GM12891 (cell line): ENCODE data around the gene PITPNB.

Experiments used
- DNase-seq: peaks from one replicate; pipeline ENCODE4 v3.0.0; 2011; ENCODE audit warnings: low spot score; ENCODE audit not compliant: insufficient read length
- FAIRE-seq: peaks from 2 replicates; lab custom pipeline; 2011; peaks lifted over from hg19 to GRCh38; lab: Jason Lieb, UNC
- PAX5 ChIP-seq: IDR thresholded peaks from 2 replicates; pipeline ENCODE4 v1.6.1; 2011; ENCODE audit warnings: low read length, moderate library complexity, mild to moderate bottlenecking; ENCODE audit not compliant: insufficient read depth, severe bottlenecking
- POLR2A ChIP-seq: IDR thresholded peaks from 2 replicates; pipeline ENCODE4 v1.6.1; 2011; ENCODE audit warnings: low read depth, low read length, control low read depth
- POLR2AphosphoS5 ChIP-seq: IDR thresholded peaks from 2 replicates; pipeline ENCODE4 v1.6.1; 2011; ENCODE audit warnings: low read depth, low read length, control low read depth
- POU2F2 ChIP-seq: IDR thresholded peaks from 2 replicates; pipeline ENCODE4 v1.6.1; 2011; ENCODE audit warnings: low read depth, mild to moderate bottlenecking, control low read depth, low read length, moderate library complexity
- SPI1 ChIP-seq: IDR thresholded peaks from 2 replicates; pipeline ENCODE4 v1.6.1; 2011; ENCODE audit warnings: low read depth, low read length, control low read depth
- TAF1 ChIP-seq: IDR thresholded peaks from 2 replicates; pipeline ENCODE4 v1.6.1; 2011; ENCODE audit warnings: low read depth, low read length, control low read depth

The PITPNB gene

GRCh38 chr22:27925331-27925730 is 6.3 kb upstream of the PITPNB start:
- TF ChIP-seq SPI1 = no peak
- no peak for TF ChIP-seq POLR2AphosphoS5
- no peak for TF ChIP-seq POLR2A
- no peak for TF ChIP-seq POU2F2
- TF ChIP-seq PAX5 = no peak
- no peak for TF ChIP-seq TAF1
- peak; percentile 35 for FAIRE-seq
- no peak for DNase-seq

- DNase-seq (no peak), FAIRE-seq (peak; percentile 60)
- TF ChIP-seq POLR2A = no peak
- no peak for TF ChIP-seq TAF1
- peak; percentile 7; the same call in 1 of the 2 replicates for TF ChIP-seq SPI1
Measured at GRCh38 chr22:27919942-27920755, 1.1 kb upstream of the PITPNB start.

GRCh38 chr22:27918341-27919221 is 475 bp downstream of the PITPNB start:
- TF ChIP-seq TAF1 (no peak; the same call in 1 of the 2 replicates), POLR2AphosphoS5 (0 out of 2 replicates have a peak, but pooled peaks have one; percentile 19), PAX5 (no peak), SPI1 (no peak), POU2F2 (no peak; the same call in 1 of the 2 replicates), POLR2A (peak; percentile 71; the same call in 1 of the 2 replicates)
- FAIRE-seq (peak; percentile 9), DNase-seq (peak; percentile 25)

- DNase-seq (no peak), FAIRE-seq (no peak)
- TF ChIP-seq TAF1 = no peak
- TF ChIP-seq POLR2A = no peak
- no peak for TF ChIP-seq PAX5
- no peak for TF ChIP-seq POLR2AphosphoS5
- no peak for TF ChIP-seq SPI1
- TF ChIP-seq POU2F2 = no peak
Measured at GRCh38 chr22:27915986-27916385, 3.1 kb downstream of the PITPNB start.

- TF ChIP-seq SPI1 = peak; percentile 73
- no peak for TF ChIP-seq POU2F2
- DNase-seq (no peak), FAIRE-seq (no peak)
Measured at GRCh38 chr22:27913162-27913741, 5.8 kb downstream of the PITPNB start.

GRCh38 chr22:27912101-27912500 is 7.0 kb downstream of the PITPNB start:
- DNase-seq = no peak

GRCh38 chr22:27911330-27911729 is 7.7 kb downstream of the PITPNB start:
- TF ChIP-seq PAX5 = no peak
- no peak for TF ChIP-seq POLR2AphosphoS5
- DNase-seq (no peak), FAIRE-seq (no peak)

More at GRCh38 chr22:27912101-27912500, 7.0 kb downstream of the PITPNB start:
- FAIRE-seq = no peak
- TF ChIP-seq SPI1 (no peak), POU2F2 (no peak), PAX5 (no peak), TAF1 (no peak), POLR2AphosphoS5 (no peak), POLR2A (no peak)

- FAIRE-seq = no peak
- no peak for TF ChIP-seq TAF1
- no peak for TF ChIP-seq PAX5
- no peak for TF ChIP-seq POU2F2
- no peak for DNase-seq
Measured at GRCh38 chr22:27906241-27906640, 12.8 kb downstream of the PITPNB start.

- no peak for FAIRE-seq
- TF ChIP-seq POLR2AphosphoS5 (no peak), POU2F2 (no peak), PAX5 (no peak), SPI1 (no peak), TAF1 (no peak), POLR2A (no peak)
- no peak for DNase-seq
Measured at GRCh38 chr22:27905653-27906052, 13.4 kb downstream of the PITPNB start.

- TF ChIP-seq SPI1 (0 out of 2 replicates have a peak, but pooled peaks have one; percentile 29), POLR2A (no peak)
- DNase-seq (no peak), FAIRE-seq (peak; percentile 78)
Measured at GRCh38 chr22:27903805-27904473, 15.1 kb downstream of the PITPNB start.
